HEK293 (cell line): ENCODE data around the gene HSPA14.

ENCODE experiments used
- HIC1 ChIP-seq: fragments of 450-650 bp; formaldehyde crosslinking; IDR thresholded peaks from 2 replicates; pipeline ENCODE4 v1.5.1; 2016; ENCODE audit warnings: missing biosample characterization, missing genetic modification characterization
- KLF7 ChIP-seq: fragments of 450-650 bp; formaldehyde crosslinking; IDR thresholded peaks from 2 replicates; pipeline ENCODE4 v1.5.1; 2016; ENCODE audit warnings: missing biosample characterization, missing genetic modification characterization, borderline replicate concordance
- KLF8 ChIP-seq: fragments of 450-650 bp; formaldehyde crosslinking; IDR thresholded peaks from 2 replicates; pipeline ENCODE4 v1.5.1; 2016; ENCODE audit warnings: missing biosample characterization, missing genetic modification characterization
- OVOL3 ChIP-seq: fragments of 450-650 bp; formaldehyde crosslinking; IDR thresholded peaks from 2 replicates; pipeline ENCODE4 v1.5.1; 2016; ENCODE audit warnings: missing biosample characterization, missing genetic modification characterization
- SP2 ChIP-seq: fragments of 450-650 bp; formaldehyde crosslinking; IDR thresholded peaks from 2 replicates; pipeline ENCODE4 v1.5.1; 2016; ENCODE audit warnings: missing biosample characterization, missing genetic modification characterization
- TSHZ1 ChIP-seq: fragments of 450-650 bp; formaldehyde crosslinking; IDR thresholded peaks from 2 replicates; pipeline ENCODE4 v1.5.1; 2016; ENCODE audit warnings: missing biosample characterization, missing genetic modification characterization, borderline replicate concordance
- ZBTB11 ChIP-seq: fragments of 450-650 bp; formaldehyde crosslinking; conservative IDR thresholded peaks from 2 replicates; pipeline ENCODE4 v1.5.1; 2016; ENCODE audit warnings: low read depth, missing biosample characterization, missing genetic modification characterization
- ZBTB48 ChIP-seq: fragments of 450-650 bp; formaldehyde crosslinking; IDR thresholded peaks from 2 replicates; pipeline ENCODE4 v1.5.1; 2016; ENCODE audit warnings: missing biosample characterization, missing genetic modification characterization
- ZBTB7A ChIP-seq: fragments of 450-650 bp; formaldehyde crosslinking; IDR thresholded peaks from 2 replicates; pipeline ENCODE4 v1.5.1; 2016; ENCODE audit warnings: low read depth, missing biosample characterization, missing genetic modification characterization
- ZFP37 ChIP-seq: fragments of 450-650 bp; formaldehyde crosslinking; IDR thresholded peaks from 2 replicates; pipeline ENCODE4 v1.5.1; 2016; ENCODE audit warnings: missing biosample characterization, missing genetic modification characterization
- ZNF121 ChIP-seq: fragments of 450-650 bp; formaldehyde crosslinking; IDR thresholded peaks from 2 replicates; pipeline ENCODE4 v1.5.1; 2016; ENCODE audit warnings: missing biosample characterization, missing genetic modification characterization
- ZNF146 ChIP-seq: fragments of 450-650 bp; formaldehyde crosslinking; IDR thresholded peaks from 2 replicates; pipeline ENCODE4 v1.5.1; 2016; ENCODE audit warnings: missing biosample characterization, missing genetic modification characterization
- ZNF211 ChIP-seq: fragments of 450-650 bp; formaldehyde crosslinking; IDR thresholded peaks from 2 replicates; pipeline ENCODE4 v1.5.1; 2016; ENCODE audit warnings: low read depth, missing biosample characterization, missing genetic modification characterization
- ZNF266 ChIP-seq: fragments of 450-650 bp; formaldehyde crosslinking; IDR thresholded peaks from 2 replicates; pipeline ENCODE4 v1.5.1; 2016; ENCODE audit warnings: missing biosample characterization, missing genetic modification characterization, low read depth
- ZNF335 ChIP-seq: fragments of 450-650 bp; formaldehyde crosslinking; conservative IDR thresholded peaks from 2 replicates; pipeline ENCODE4 v1.5.1; 2016; ENCODE audit warnings: missing biosample characterization, missing genetic modification characterization
- ZNF391 ChIP-seq: fragments of 450-650 bp; formaldehyde crosslinking; IDR thresholded peaks from 2 replicates; pipeline ENCODE4 v1.5.1; 2016; ENCODE audit warnings: low read depth, missing biosample characterization, missing genetic modification characterization, borderline replicate concordance
- ZNF404 ChIP-seq: fragments of 450-650 bp; formaldehyde crosslinking; IDR thresholded peaks from 2 replicates; pipeline ENCODE4 v1.5.1; 2017; ENCODE audit warnings: missing biosample characterization, missing genetic modification characterization
- ZNF560 ChIP-seq: fragments of 450-650 bp; formaldehyde crosslinking; IDR thresholded peaks from 2 replicates; pipeline ENCODE4 v1.5.1; 2017; ENCODE audit warnings: missing biosample characterization, missing genetic modification characterization, borderline replicate concordance
- ZNF629 ChIP-seq: fragments of 450-650 bp; formaldehyde crosslinking; IDR thresholded peaks from 2 replicates; pipeline ENCODE4 v1.5.1; 2017; ENCODE audit warnings: missing biosample characterization, missing genetic modification characterization
- ZNF639 ChIP-seq: fragments of 450-650 bp; formaldehyde crosslinking; IDR thresholded peaks from 2 replicates; pipeline ENCODE4 v1.5.1; 2016; ENCODE audit warnings: missing biosample characterization, missing genetic modification characterization
- ZNF692 ChIP-seq: fragments of 450-650 bp; formaldehyde crosslinking; IDR thresholded peaks from 2 replicates; pipeline ENCODE4 v1.5.1; 2016; ENCODE audit warnings: missing biosample characterization, missing genetic modification characterization
- ZNF776 ChIP-seq: fragments of 450-650 bp; formaldehyde crosslinking; IDR thresholded peaks from 2 replicates; pipeline ENCODE4 v1.5.0; 2017; ENCODE audit warnings: missing biosample characterization, missing genetic modification characterization, borderline replicate concordance
- ZNF777 ChIP-seq: fragments of 450-650 bp; formaldehyde crosslinking; IDR thresholded peaks from 2 replicates; pipeline ENCODE4 v1.5.1; 2017; ENCODE audit warnings: missing biosample characterization, missing genetic modification characterization, borderline replicate concordance
- ZSCAN4 ChIP-seq: fragments of 450-650 bp; formaldehyde crosslinking; IDR thresholded peaks from 2 replicates; pipeline ENCODE4 v1.5.1; 2017; ENCODE audit warnings: missing biosample characterization, missing genetic modification characterization
- ZXDB ChIP-seq: fragments of 450-650 bp; formaldehyde crosslinking; IDR thresholded peaks from 2 replicates; pipeline ENCODE4 v1.5.1; 2016; ENCODE audit warnings: missing biosample characterization, missing genetic modification characterization

HSPA14 gene

GRCh38 chr10:14837757-14838581, at the start of gene HSPA14, which contains the start of the genes CDNF and MSANTD7 (continued):
- TF ChIP-seq ZNF639 (tag by site-specific recombination) (no peak), ZFP37 (tag by site-specific recombination) (peak; percentile 77), HIC1 (peak; percentile 33; the same call in 1 of the 2 replicates), ZNF692 (peak; percentile 32; the same call in 1 of the 2 replicates), ZNF211 (no peak), ZSCAN4 (tag by site-specific recombination) (no peak), ZNF777 (no peak), ZNF629 (tag by site-specific recombination) (peak; percentile 55; the same call in 1 of the 2 replicates), ZBTB7A (peak; percentile 84; the same call in 1 of the 2 replicates), ZNF146 (no peak), TSHZ1 (tag by site-specific recombination) (no peak), SP2 (tag by site-specific recombination) (peak; percentile 98), ZNF266 (tag by site-specific recombination) (no peak), ZNF560 (tag by site-specific recombination) (no peak), OVOL3 (tag by site-specific recombination) (peak; percentile 25; the same call in 1 of the 2 replicates), ZNF335 (tag by site-specific recombination) (peak; percentile 99), ZNF121 (tag by site-specific recombination) (no peak), ZNF776 (no peak), ZNF404 (tag by site-specific recombination) (no peak), ZNF391 (tag by site-specific recombination) (peak; percentile 75; the same call in 1 of the 2 replicates), ZBTB11 (tag by site-specific recombination) (peak; percentile 6), ZBTB48 (tag by site-specific recombination) (peak; percentile 44; the same call in 1 of the 2 replicates), KLF8 (peak; percentile 21; the same call in 1 of the 2 replicates), ZXDB (tag by site-specific recombination) (peak; percentile 62), KLF7 (tag by site-specific recombination) (no peak)
